Measurements from ENCODE around the gene DNAJC6.

GRCh38 chr1:65457868-65458267 is 148.5 kb downstream of the DNAJC6 start:
- no peak for TF ChIP-seq CTCF (IDR thresholded peaks at IDR 0.05)
- TF ChIP-seq POLR2A (IDR thresholded peaks at IDR 0.05): no peak
